HG03520 (cell line): ENCODE data around the gene SMC1B.
"Not testable (repeated sequence)": the region's sequence is repeated elsewhere in the genome, so short reads cannot be mapped to it uniquely, and the experiment has no call there.

Experiments used
- ATAC-seq: cut with Tn5 transposase; IDR thresholded peaks from one replicate; pipeline ENCODE4 v1.9.1; 2021; ENCODE audit warnings: mild to moderate bottlenecking, moderate library complexity; ENCODE audit not compliant: unreplicated experiment

Gene SMC1B, protein sequence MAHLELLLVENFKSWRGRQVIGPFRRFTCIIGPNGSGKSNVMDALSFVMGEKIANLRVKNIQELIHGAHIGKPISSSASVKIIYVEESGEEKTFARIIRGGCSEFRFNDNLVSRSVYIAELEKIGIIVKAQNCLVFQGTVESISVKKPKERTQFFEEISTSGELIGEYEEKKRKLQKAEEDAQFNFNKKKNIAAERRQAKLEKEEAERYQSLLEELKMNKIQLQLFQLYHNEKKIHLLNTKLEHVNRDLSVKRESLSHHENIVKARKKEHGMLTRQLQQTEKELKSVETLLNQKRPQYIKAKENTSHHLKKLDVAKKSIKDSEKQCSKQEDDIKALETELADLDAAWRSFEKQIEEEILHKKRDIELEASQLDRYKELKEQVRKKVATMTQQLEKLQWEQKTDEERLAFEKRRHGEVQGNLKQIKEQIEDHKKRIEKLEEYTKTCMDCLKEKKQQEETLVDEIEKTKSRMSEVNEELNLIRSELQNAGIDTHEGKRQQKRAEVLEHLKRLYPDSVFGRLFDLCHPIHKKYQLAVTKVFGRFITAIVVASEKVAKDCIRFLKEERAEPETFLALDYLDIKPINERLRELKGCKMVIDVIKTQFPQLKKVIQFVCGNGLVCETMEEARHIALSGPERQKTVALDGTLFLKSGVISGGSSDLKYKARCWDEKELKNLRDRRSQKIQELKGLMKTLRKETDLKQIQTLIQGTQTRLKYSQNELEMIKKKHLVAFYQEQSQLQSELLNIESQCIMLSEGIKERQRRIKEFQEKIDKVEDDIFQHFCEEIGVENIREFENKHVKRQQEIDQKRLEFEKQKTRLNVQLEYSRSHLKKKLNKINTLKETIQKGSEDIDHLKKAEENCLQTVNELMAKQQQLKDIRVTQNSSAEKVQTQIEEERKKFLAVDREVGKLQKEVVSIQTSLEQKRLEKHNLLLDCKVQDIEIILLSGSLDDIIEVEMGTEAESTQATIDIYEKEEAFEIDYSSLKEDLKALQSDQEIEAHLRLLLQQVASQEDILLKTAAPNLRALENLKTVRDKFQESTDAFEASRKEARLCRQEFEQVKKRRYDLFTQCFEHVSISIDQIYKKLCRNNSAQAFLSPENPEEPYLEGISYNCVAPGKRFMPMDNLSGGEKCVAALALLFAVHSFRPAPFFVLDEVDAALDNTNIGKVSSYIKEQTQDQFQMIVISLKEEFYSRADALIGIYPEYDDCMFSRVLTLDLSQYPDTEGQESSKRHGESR

DNA sequence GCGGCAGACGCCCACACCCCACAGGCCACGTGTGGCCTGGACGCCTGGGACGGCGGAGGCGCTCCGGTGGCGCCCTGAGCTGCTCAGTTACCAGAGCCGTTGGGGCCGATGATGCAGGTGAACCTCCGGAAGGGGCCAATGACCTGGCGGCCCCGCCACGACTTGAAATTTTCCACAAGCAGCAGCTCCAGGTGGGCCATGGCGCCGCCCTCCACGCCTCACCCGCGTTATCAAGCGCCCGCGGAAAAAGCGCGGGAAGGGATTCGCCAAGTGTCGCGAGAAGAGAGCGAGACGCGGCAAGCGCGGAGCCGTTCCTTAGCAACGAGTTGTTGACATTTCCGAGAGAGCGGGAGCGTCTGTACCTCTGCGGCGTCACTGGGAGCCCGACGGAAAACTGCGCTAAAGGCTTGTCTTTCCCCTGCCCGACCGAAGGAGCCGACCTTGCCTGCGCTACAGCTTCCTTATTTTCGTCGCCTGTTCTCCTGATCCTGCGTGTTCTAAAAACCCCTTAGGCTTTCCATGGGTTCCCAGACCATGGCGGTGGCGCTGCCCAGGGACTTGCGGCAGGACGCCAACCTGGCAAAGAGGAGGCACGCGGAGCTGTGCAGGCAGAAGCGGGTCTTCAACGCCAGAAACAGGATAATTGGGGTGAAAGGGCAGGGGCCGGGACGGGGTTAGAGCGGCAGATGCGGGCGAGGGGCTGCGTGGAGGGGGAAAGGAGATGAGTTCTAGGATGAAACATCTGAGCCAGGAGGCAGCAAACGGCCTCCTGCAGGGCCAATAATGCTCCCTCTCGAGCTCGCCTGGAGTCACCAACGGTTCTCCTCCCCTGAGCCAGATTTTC, at the start of gene SMC1B, which contains the start of gene RIBC2:
TSS of gene SMC1B (minus strand) at position 232 of the 844 bp plus-strand sequence. CDS start at position 200, 32 bp downstream.
TSS of gene RIBC2 (plus strand) at position 326 of the 844 bp plus-strand sequence. CDS start at position 520, 194 bp downstream.
- no peak for ATAC-seq

DNA sequence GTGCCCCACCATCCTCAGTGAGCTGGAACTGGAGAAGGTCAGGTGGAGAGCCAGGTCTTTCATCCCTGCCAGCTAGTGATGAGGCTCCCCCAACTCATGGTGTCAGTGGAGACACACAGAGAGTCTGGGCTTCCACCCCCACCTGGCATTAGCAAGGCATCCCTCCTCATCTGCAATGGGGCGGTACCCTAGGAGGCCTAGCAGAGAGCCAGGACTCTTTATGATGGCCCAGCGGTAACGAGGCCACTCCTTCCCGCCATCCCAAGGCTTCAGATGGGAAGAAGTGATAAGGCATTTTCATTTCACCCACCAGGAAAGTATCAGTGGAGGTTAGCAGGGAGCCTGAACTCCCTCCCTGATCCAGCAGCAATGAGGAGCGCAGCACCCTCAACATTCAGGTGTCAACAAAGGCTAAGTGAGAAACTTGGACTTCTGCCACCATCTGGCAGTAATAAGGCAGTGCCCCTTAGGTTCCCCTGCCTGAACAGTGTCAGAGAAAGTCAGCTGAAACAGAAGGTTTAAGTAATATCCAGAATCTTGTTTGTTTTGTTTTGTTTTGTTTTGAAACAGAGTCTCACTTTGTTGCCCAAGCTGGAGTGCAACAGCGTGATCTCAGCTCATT, 48.7 kb upstream of the SMC1B start:
- no peak for ATAC-seq

DNA sequence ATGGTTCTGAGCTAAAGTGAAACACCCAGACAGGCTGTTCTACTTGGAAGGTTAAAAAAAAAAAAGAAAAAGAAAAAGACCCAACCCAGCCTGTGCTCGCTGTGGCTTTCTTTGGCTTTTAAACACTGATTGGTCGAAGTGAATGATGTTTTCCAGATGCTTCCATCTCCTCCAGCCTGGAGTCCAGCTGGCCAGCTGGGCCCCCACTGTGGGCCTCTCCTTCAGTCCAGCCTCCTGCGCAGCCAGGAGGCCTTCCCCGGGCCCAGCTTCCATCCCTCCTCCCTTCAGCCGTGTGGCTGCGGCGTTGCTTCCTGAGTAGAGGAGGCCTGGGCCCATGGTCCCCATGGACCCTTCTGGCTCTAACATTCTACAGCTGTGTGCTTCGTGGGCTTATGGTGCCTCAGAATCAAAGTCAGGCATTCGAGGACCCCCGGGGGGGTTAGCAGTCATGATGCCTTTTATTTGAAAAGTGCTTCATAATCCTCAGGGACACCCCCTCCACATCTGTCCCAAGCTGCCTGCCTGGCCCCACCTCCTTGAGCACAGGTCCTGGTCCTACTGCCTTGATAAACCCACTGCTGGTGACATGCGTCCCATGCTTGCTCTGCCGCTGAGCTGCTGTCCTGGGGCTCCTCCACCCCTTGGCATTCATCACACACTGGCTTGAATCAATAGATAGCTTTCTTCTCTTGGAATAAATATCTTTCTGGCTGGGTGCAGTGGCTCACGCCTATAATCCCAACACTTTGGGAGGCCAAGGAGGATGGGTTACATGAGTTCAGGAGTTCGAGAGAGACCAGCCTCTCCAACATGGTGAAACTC, 47.1 kb upstream of the SMC1B start:
- ATAC-seq: no peak

DNA sequence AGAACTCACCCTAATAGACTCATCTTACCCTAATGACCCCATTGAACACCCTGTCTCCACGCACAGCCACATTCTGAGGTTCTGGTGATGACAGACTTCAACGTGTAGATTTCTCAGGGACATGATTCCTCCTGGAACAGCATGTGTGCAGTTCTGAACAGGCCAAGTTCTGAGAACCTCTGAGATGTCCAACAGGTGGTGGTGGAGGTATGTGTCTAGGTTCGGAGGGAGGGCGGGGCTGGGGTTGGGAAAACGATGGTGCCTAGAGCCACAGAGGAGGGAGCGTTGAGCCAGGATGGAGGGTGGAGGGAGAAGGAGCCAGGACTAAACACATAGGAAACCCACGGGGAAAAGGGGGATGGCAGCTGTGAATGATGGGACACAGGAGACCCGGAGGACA, 45.8 kb upstream of the SMC1B start:
- ATAC-seq: no peak

DNA sequence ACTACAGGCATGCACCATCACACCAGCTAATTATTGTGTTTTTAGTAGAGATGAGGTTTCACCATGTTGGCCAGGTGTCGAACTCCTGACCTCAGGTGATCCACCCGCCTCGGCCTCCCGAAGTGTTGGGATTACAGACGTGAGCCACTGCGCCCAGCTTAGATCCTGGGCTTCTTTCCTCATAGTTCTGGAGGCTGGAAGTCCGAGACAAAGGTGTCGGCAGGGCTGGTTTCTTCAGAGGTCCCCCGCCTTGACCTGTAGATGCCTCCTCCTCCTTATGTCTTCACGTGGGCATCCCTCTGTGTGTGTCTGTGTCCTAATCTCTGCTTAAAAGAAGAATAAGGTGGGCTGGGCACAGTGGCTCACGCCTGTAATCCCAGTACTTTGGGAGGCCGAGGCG, 45.1 kb upstream of the SMC1B start:
- no peak for ATAC-seq

DNA sequence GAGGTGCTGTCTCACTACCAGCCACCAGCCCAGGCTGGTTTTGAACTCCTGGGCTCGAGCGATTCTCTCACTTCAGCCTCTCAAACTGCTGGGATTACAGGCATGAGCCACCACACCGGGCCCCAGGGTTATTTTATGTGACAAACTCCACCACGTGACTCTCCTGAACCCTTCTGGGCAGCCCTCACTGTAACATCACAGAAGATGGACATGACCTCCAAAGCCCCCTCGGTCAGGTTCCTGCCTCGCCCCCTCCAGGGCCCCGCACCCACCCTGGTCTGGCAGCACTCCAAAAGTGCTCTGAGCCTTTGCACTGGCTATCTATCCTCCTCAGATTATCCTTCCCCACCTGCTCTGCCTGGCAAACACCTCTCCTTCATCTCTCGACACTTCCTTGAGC, 43.4 kb upstream of the SMC1B start:
- ATAC-seq: no peak

DNA sequence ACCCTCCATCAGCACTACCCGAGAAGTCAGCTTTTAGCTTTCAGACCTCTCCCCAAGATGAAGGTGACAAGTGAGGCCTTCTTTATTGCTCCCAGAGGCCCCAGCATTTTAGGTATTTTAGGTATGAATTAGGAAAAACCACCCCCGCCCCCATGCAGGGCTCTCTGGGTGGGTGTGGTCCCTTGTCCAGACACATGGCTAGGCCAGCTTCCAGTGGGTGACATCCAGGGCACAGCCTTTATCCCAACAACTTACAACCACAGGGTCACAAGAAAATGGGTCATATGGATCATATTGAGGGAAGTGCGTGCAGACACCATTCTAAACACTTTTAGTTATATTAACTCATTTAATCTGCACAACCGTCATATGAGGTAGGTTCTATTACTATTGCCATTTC, 42.2 kb upstream of the SMC1B start:
- ATAC-seq: no peak

DNA sequence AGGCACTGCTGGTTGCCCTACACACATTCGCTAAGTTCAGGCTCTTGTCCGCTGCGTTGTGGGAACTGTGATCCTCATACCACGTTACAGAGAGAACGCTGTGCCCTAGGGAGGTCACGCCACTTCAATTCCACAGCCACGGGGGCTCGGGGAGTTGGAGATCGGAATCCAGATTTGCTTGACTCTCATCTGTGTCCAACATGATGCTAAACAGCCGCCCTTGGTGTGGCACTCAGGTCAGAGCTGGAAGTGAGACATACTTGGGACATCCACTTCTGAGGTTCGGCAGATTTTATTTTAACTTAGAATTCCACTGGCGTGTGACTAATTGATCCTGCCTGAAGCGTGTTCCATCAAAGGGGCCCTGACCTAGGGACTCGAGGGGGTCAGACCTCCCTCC, 41.8 kb upstream of the SMC1B start:
- ATAC-seq: no peak

DNA sequence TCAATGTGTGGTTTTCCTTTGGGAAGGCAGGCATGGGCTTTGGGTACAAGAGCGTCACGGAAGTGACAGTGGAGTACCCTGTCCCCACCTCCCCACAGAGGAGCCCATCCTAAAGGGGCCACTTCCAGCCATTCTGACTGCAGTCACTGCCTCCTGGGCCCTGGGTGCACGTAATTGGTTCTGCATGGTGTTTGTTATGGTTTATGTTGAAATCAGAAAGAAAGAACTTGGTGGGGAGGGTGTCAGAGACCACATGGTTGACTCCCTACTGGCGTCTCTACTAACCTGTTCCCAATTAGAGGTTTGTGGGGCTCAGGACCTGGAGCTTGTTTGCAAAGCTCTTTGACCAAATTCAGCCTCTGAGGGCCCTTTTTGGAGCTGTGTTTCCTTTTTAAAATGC, 40.9 kb upstream of the SMC1B start:
- no peak for ATAC-seq

DNA sequence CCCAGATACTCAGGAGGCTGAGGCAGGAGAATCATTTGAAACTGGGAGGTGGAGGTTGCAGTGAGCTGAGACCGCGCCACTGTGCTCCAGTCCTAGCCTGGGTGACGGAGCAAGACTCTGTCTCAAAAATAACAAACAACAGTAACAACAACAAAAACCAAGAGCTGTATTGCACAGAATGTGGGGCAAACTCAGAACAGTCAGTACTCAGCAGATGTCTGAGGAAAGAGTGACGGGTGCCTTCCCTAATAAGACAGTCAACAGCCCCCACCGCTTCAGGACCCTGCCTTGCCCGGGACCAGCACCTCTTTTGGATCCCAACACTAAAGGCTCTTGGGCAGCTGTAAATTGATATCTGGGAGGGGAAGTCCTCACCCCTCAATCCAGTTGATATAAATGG, 40.4 kb upstream of the SMC1B start:
- ATAC-seq: no peak

DNA sequence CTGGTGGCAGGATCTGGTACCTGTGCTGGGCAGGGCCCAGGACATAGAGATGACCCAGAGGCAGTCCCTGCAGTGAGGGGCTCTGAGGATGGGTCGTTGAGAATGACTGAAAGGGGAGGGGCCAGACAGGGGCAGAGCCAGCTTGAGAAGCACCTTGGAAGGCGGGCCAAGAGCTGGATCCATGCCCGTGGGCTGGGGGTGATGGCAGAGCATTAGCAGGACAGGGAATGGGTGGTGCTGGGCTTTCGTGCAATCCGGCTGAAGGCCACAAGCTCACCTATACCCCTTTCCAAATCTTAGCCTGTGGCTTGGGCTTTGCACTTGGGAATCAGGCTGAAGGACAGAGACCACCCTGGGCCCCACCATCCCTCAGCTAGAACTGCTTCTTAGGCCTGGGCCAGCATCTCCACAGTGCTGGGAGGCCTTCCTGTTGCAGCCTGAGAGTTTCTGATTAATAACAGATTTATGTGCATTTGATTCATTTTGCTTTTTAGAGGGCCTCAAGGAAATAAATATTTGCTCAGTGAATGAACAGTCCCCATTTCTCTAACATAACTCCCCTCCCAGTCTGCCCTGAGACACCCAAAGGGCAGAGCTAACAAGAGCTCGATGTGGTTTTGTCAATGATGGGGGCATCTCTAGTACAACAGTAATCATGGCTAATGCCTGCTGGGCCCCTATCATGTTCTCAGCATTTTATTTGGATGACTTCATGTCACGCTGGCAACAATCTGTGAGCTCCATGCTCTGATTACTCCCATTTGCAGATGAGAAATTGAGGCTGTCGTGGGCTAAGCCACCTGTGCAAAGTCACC, 39.4 kb upstream of the SMC1B start:
- ATAC-seq: no peak

DNA sequence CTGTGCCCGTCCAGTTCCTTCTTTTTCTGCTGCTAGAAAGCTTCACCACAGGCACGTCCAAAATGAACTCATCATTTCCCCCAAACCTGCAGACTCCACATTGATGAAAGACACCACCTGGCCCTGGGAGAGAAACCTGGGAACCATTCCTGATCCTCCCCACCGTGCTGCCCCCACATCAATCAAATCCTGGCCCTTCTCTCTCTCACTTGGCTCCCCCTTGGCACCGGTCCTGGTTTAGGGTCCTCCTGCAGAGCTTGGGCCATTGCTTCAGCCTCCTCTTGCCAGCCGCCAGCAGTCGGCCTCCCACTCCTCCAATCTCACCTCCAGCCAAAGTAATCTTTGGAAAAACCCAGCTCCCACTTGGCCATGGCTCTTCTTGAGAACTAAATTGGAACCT, 38.6 kb upstream of the SMC1B start:
- ATAC-seq: no peak

DNA sequence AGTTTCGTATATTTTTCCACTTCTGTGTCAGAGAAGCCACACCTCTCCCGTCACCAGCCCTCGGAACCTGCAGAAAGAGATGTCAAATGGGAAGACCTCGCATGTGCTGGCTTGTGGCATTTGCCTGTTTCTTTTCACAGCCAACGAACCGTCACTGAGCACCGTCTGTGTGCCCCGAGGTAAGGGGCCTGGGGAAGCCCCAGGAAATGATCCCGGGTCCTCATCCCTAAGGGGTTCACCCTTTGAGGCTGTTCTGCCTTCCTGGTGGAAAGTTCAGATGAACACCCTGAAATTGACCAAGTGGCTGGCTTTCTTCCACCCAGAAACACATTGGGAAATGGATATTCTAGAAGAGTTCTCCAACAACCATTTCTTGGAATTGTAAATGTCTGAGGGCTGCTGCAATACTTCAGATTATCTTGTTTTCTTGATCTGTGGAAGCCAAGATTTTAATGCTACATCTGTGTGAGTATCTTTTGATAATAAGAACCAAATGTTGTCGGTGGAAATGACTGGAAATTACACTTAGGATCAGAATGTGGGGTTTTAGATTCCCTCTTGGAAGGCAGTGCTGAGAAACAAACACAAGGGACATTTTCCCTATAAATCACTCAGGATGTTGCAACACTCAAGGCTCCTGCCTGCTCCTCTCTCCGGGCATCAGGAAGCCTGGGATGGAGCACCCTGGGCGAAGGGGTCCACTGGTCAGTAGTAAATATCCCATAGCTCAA, 37.7 kb upstream of the SMC1B start:
- ATAC-seq: no peak

DNA sequence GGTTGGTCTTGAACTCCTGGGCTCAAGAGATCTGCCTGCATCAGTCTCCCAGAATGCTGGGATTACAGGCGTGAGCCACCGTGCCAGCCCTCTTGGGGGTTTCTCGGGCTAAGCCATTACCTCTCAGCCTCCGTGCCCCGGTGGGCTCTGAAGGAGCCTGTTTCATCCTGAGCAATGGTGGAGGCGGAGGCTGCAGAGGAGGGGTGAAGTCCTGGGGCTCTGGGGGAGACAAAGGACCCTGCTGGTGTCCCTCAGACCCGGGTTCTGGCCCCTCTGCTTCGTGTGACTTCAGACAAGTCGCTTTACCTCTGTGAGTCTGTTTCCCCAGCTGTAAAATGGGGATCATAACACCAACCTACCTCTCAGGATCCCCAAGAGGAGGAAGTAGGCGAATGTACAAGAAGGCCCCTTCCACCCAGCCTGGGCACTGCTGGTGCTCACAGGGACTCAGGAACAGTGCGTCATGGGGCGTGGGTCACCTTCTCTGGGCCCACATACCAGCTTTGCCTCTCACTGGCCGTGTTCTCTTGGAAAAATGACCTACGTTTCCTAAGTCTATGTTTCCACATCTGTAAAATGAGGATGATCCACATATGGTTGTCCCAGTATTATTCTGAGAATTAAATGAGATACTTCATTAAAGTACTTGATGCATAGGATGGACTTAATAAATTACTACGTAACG, 36.8 kb upstream of the SMC1B start:
- ATAC-seq: no peak

DNA sequence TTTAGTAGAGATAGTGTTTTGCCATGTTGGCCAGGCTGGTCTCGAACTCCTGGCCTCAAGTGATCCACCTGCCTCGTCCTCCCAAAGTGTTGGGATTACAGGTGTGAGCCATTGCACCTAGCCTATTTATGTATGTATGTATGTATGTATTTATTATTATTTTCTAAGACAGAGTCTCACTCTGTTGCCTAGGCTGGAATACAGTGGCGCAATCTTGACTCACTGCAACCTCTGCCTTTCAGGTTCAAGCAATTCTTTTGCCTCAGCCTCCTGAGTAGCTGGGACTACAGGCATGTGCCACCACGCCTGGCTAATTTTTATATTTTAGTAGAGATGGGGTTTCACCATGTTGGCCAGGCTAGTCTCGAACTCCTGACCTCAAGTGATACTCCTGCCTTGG, 36.0 kb upstream of the SMC1B start:
- ATAC-seq: not testable (repeated sequence)

DNA sequence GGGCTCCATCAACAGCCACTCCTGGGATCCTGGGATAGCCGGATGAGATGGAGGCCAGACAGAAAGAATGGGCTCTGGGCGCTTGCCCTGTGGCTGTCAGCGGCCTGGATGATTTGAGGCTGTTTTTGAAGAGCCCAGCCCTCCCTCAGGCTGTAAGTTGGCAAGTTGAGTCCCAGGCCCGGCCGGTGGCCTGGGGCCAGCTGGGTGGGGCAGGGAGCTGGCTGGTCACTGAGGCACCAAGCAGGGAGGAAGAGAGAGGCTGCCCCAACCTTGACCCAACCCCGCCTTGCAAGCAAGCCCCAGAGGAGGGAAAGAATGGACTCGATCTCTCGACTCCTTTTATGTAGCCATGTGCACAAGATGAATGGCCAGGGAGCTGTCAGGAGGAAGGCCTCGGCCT, 35.0 kb upstream of the SMC1B start:
- ATAC-seq: no peak

DNA sequence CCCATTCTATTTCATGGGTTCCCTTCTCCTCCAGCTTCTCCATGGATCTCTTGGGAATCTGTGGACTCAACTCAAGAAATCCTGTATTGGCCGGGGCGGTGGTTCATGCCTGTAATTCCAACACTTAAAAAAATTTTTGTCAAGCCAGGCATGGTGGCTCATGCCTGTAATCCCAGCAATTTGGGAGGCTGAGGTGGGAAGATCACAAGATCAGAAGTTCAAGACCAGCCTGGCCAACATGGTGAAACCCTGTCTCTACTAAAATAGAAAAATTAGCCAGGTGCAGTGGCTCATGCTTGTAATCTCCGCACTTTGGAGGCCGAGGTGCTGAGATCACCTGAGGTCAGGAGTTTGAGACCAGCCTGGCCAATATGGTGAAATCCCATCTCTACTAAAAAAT, 34.2 kb upstream of the SMC1B start:
- ATAC-seq: not testable (repeated sequence)
